H1 (cell line): ENCODE data around the gene HCST. TPM values are rescaled to one million over a fixed set of nuclear protein-coding genes. Genes with fewer than 3 reads are reported as not detected.
A peak's percentile ranks its signal among the peaks of the same experiment; 100 is the strongest.

Source experiments
- CTCF ChIA-PET: fragments of 300-600 bp; sonication (Branson Sonifier 250); formaldehyde crosslinking; loops from one replicate; lab custom pipeline; 2021; ENCODE audit not compliant: partially characterized antibody; lab: Charles Lee
- POLR2A ChIA-PET: fragments of 300-600 bp; sonication (Branson Sonifier 250); formaldehyde crosslinking; loops from one replicate; lab custom pipeline; 2021; ENCODE audit warnings: inconsistent platforms; ENCODE audit not compliant: partially characterized antibody; lab: Charles Lee
- DNase-seq, 2 experiments: peaks; one replicate each; pipeline versions ENCODE4 v3.0.0 to v3.0.0-alpha.2; 2010 to 2022; ENCODE audit warnings: low spot score in 2 of 2, low read depth in 1 of 2, mixed read lengths in 1 of 2
- FAIRE-seq: peaks from 2 replicates; lab custom pipeline; 2011; peaks lifted over from hg19 to GRCh38; lab: Jason Lieb, UNC
- H2AFZ ChIP-seq: 2 replicates; pipeline ENCODE4 v1.8.1; 2012; ENCODE audit warnings: low read length, inconsistent platforms
- H2AK5ac ChIP-seq: 2 replicates; pipeline ENCODE4 v1.6.1; 2013; ENCODE audit warnings: low read depth, low read length
- H2BK120ac ChIP-seq: replicated peaks from 2 replicates; pipeline ENCODE3; 2013; ENCODE audit warnings: low read depth, low read length, inconsistent platforms
- H2BK12ac ChIP-seq: 2 replicates; pipeline ENCODE4 v1.6.1; 2013; ENCODE audit warnings: low read depth, low read length
- H2BK15ac ChIP-seq: 2 replicates; pipeline ENCODE4 v1.6.1; 2013; ENCODE audit warnings: low read length
- H2BK20ac ChIP-seq: 2 replicates; pipeline ENCODE4 v1.6.1; 2013; ENCODE audit warnings: low read length
- H2BK5ac ChIP-seq: 2 replicates; pipeline ENCODE4 v1.6.1; 2013; ENCODE audit warnings: low read depth, low read length
- H3K14ac ChIP-seq: 2 replicates; pipeline ENCODE4 v1.6.1; 2013; ENCODE audit warnings: inconsistent platforms; ENCODE audit not compliant: insufficient read length
- H3K18ac ChIP-seq: 2 replicates; pipeline ENCODE4 v1.6.1; 2013; ENCODE audit warnings: low read length; ENCODE audit errors: extremely low read depth
- H3K23ac ChIP-seq: 2 replicates; pipeline ENCODE4 v1.6.1; 2013; ENCODE audit warnings: inconsistent platforms; ENCODE audit not compliant: insufficient read length
- H3K23me2 ChIP-seq: 2 replicates; pipeline ENCODE4 v1.6.1; 2013; ENCODE audit warnings: low read depth, low read length
- H3K27ac ChIP-seq: 2 replicates; pipeline ENCODE4 v1.6.1; 2011; ENCODE audit warnings: low read depth, low read length, inconsistent platforms
- H3K27me3 ChIP-seq, 4 experiments: replicated peaks in 1 of 4; 1 replicate in 1 of 4; 2 replicates in 3 of 4; pipeline versions ENCODE4 v1.6.1 to v1.8.1; 2011 to 2013; ENCODE audit warnings: low read length in 3 of 4, mild to moderate bottlenecking in 3 of 4, inconsistent platforms in 2 of 4, mixed read lengths in 2 of 4, moderate library complexity in 1 of 4; ENCODE audit not compliant: control insufficient read depth in 3 of 4, insufficient read depth in 3 of 4; ENCODE audit errors: extremely low read depth in 1 of 4
- H3K36me3 ChIP-seq, 4 experiments: 2 replicates each; pipeline versions ENCODE4 v1.6.1 to v1.8.1; 2011 to 2013; ENCODE audit warnings: mild to moderate bottlenecking in 4 of 4, low read length in 3 of 4, moderate library complexity in 2 of 4, control low read depth in 1 of 4, inconsistent platforms in 1 of 4; ENCODE audit not compliant: insufficient read depth in 4 of 4, control insufficient read depth in 2 of 4
- H3K4ac ChIP-seq: replicated peaks from 2 replicates; pipeline ENCODE3; 2013; ENCODE audit warnings: low read length, low read depth, mixed read lengths, inconsistent platforms; ENCODE audit not compliant: insufficient read length
- H3K4me1 ChIP-seq, 4 experiments: replicated peaks in 1 of 4; 1 replicate in 1 of 4; 2 replicates in 3 of 4; pipeline versions ENCODE4 v1.6.1 to v1.8.1; 2011 to 2013; ENCODE audit warnings: low read length in 3 of 4, inconsistent platforms in 2 of 4, mixed read lengths in 1 of 4; ENCODE audit not compliant: insufficient read depth in 4 of 4, control insufficient read depth in 3 of 4
- H3K4me2 ChIP-seq, 2 experiments: 2 replicates each; pipeline versions ENCODE4 v1.6.1 to v1.8.1; 2011 to 2013; ENCODE audit warnings: low read depth in 2 of 2, low read length in 2 of 2, control low read depth in 1 of 2, inconsistent platforms in 1 of 2, mild to moderate bottlenecking in 1 of 2; ENCODE audit not compliant: insufficient read depth in 1 of 2
- H3K4me3 ChIP-seq, 4 experiments: fragments of 200-600, 300-600 bp in 1 of 4; sonication (generic), shearing (Covaris generic), sonication (Bioruptor Twin) in 1 of 4; 2 replicates each; pipeline versions ENCODE4 v1.5.1 to v1.8.1; 2011 to 2016; ENCODE audit warnings: low read length in 4 of 4, low read depth in 3 of 4, control low read depth in 2 of 4, inconsistent platforms in 2 of 4, mild to moderate bottlenecking in 2 of 4, mixed read lengths in 1 of 4, moderate library complexity in 1 of 4; ENCODE audit not compliant: insufficient read depth in 2 of 4; ENCODE audit errors: extremely low read depth in 1 of 4
- H3K56ac ChIP-seq: replicated peaks from 2 replicates; pipeline ENCODE3; 2013; ENCODE audit warnings: low read depth, mild to moderate bottlenecking, mixed read lengths, low read length, inconsistent platforms; ENCODE audit not compliant: insufficient read length
- H3K79me1 ChIP-seq: 2 replicates; pipeline ENCODE4 v1.6.1; 2013; ENCODE audit warnings: low read depth, low read length, control low read depth
- H3K79me2 ChIP-seq, 2 experiments: 2 replicates each; pipeline versions ENCODE4 v1.6.1 to v1.8.1; 2012 to 2013; ENCODE audit warnings: low read length in 2 of 2, mild to moderate bottlenecking in 2 of 2, inconsistent platforms in 1 of 2; ENCODE audit not compliant: insufficient read depth in 2 of 2, control insufficient read depth in 1 of 2
- H3K9ac ChIP-seq, 4 experiments: replicated peaks in 1 of 4; 1 replicate in 1 of 4; 2 replicates in 3 of 4; pipeline versions ENCODE4 v1.6.1 to v1.8.1; 2011 to 2013; ENCODE audit warnings: low read depth in 3 of 4, low read length in 3 of 4, control low read depth in 2 of 4, mild to moderate bottlenecking in 2 of 4, moderate library complexity in 2 of 4, inconsistent platforms in 1 of 4; ENCODE audit errors: extremely low read depth in 1 of 4
- H3K9me3 ChIP-seq, 2 experiments: 2 replicates each; pipeline versions ENCODE4 v1.6.1 to v1.8.1; 2012 to 2013; ENCODE audit warnings: mild to moderate bottlenecking in 2 of 2, moderate library complexity in 2 of 2, control low read depth in 1 of 2, inconsistent platforms in 1 of 2, low read depth in 1 of 2, low read length in 1 of 2, mixed read lengths in 1 of 2; ENCODE audit not compliant: insufficient read depth in 2 of 2
- H4K20me1 ChIP-seq, 2 experiments: replicated peaks in 1 of 2; 2 replicates each; pipeline versions ENCODE3 to v1.8.1; 2011 to 2013; ENCODE audit warnings: inconsistent platforms in 2 of 2, low read length in 2 of 2, mild to moderate bottlenecking in 1 of 2; ENCODE audit not compliant: insufficient read depth in 2 of 2, control insufficient read depth in 1 of 2
- H4K5ac ChIP-seq: 2 replicates; pipeline ENCODE4 v1.6.1; 2013; ENCODE audit warnings: low read length, low read depth, mixed read lengths, inconsistent platforms; ENCODE audit not compliant: insufficient read length
- H4K8ac ChIP-seq: 2 replicates; pipeline ENCODE4 v1.8.0; 2013; ENCODE audit warnings: mild to moderate bottlenecking, moderate library complexity, low read length, inconsistent platforms; ENCODE audit not compliant: insufficient read depth; ENCODE audit errors: extremely low read depth
- H4K91ac ChIP-seq: replicated peaks from 2 replicates; pipeline ENCODE3; 2013; ENCODE audit warnings: low read length, mixed read lengths, inconsistent platforms; ENCODE audit not compliant: insufficient read length
- BCL11A ChIP-seq, 2 experiments: IDR thresholded peaks; one replicate each; pipeline ENCODE4 v1.6.1; 2011; ENCODE audit warnings: low read depth in 2 of 2, low read length in 2 of 2, mild to moderate bottlenecking in 2 of 2
- RAD21 ChIP-seq, 2 experiments: IDR thresholded peaks in 1 of 2; conservative IDR thresholded peaks in 1 of 2; 2 replicates each; pipeline ENCODE4 v1.6.1; 2011; ENCODE audit warnings: low read depth in 2 of 2, low read length in 2 of 2, improper control_type of control experiment in 1 of 2, inconsistent platforms in 1 of 2, mild to moderate bottlenecking in 1 of 2, moderate library complexity in 1 of 2
- WGBS, 2 experiments: shearing (Covaris generic) in 1 of 2; methylation state at CpG; one replicate each; pipeline versions ENCODE4 v1.1.6 to v1.1.7; 2013 to 2015; ENCODE audit warnings: low lambda C conversion rate in 2 of 2, mixed read lengths in 2 of 2, inconsistent platforms in 1 of 2, low coverage in 1 of 2, missing lambda C conversion rate in 1 of 2; ENCODE audit not compliant: insufficient replicate concordance in 2 of 2, insufficient coverage in 1 of 2, insufficient read length in 1 of 2; ENCODE audit errors: extremely low coverage in 1 of 2, missing lambda C conversion rate in 1 of 2; 5-methylcytosine and 5-hydroxymethylcytosine counted together
- polyA plus RNA-seq, 7 experiments: library from polyadenylated mRNA; depleted of rRNA in 3 of 7; stranded (reverse) in 5 of 7; unstranded in 2 of 7; fragments of >200 nt in 5 of 7; fragments of 200-250 nt in 2 of 7; gene quantifications; 1 replicate in 5 of 7; 2 replicates in 1 of 7; 4 replicates in 1 of 7; pipeline versions ENCODE4 v1.2.1 to v1.2.3, GENCODE V29; 2011 to 2013; ENCODE audit warnings: missing spikeins in 2 of 7, mixed read lengths in 2 of 7
- total RNA-seq: library from RNA; stranded (reverse); fragmentation: NEBNext Ultra II Directional; extraction: Animal tissue kit (Norgen Biotek cat#: 25700); gene quantifications from 2 replicates; pipeline ENCODE4 v1.2.1, GENCODE V29; 2021
- TF ChIP-seq, protein P1 (sequence below), 3 experiments: IDR thresholded peaks; 1 replicate in 2 of 3; 2 replicates in 1 of 3; pipeline versions ENCODE4 v1.5.1 to v1.6.1; 2011; ENCODE audit warnings: low read length in 3 of 3, mild to moderate bottlenecking in 3 of 3, inconsistent platforms in 2 of 3, low read depth in 1 of 3, moderate library complexity in 1 of 3; ENCODE audit not compliant: insufficient read depth in 1 of 3; ENCODE audit errors: control extremely low read depth in 1 of 3

HCST gene
- total and polyA plus RNA-seq, 2 of the 8 experiments (the other 6 are each of a cell fraction or from before 2014, with no cell fraction given) = 2.8 TPM; not detected in 1

DNA sequence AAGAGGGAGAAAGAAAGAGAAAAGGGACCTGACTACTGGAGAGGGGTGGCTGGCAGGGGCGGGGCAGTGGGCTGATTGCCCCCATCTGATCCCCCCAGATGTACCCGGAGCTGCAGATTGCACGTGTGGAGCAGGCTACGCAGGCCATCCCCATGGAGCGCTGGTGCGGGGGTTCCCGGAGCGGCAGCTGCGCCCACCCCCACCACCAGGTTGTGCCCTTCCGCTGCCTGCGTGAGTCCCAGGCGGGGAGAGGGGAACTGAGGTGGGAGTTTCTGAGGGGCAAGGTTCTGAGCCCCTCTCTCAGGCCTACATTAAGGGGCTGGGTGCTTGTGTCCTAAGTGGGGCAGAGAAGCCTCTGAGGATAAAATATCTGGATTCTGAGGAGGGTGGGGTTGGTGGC is 31.5 kb upstream of the HCST start:
- Histone ChIP-seq H2AK5ac (no peak overlapping the region), H4K8ac (no peak overlapping the region), H3K4me3 (peak overlapping the region in 1 of 4 experiments; percentile 64; a peak in 2 of 8 replicates), H3K36me3 (no peaks in the 10 kb centered on the region), H3K79me2 (no peaks in the 10 kb centered on the region), H3K23me2 (peaks cover 9% of the 10 kb centered on the region; the same call in 1 of the 2 replicates), H2AFZ (no peak overlapping the region), H4K20me1 (peaks cover 0 to 2% of the 10 kb centered on the region in 2 experiments), H3K79me1 (no peaks in the 10 kb centered on the region), H3K56ac (no peak overlapping the region), H4K5ac (no peak overlapping the region), H4K91ac (no peak overlapping the region), H2BK5ac (no peak overlapping the region), H3K14ac (no peak overlapping the region), H2BK15ac (no peak overlapping the region), H3K18ac (no peak overlapping the region; the same call in 1 of the 2 replicates), H2BK12ac (no peak overlapping the region), H3K27me3 (peaks cover 3 to 12% (median 9%) of the 10 kb centered on the region in 4 experiments), H3K23ac (no peak overlapping the region), H3K9me3 (no peaks in the 10 kb centered on the region), H3K4ac (no peak overlapping the region), H3K4me1 (peaks cover 0 to 12% (median 8%) of the 10 kb centered on the region in 4 experiments; a peak in 5 of 7 replicates), H2BK120ac (no peak overlapping the region), H3K4me2 (peak overlapping the region in 1 of 2 experiments; percentile 93), H3K9ac (no peak overlapping the region), H3K27ac (no peak overlapping the region), H2BK20ac (no peak overlapping the region)
- TF ChIP-seq, protein P1, sequence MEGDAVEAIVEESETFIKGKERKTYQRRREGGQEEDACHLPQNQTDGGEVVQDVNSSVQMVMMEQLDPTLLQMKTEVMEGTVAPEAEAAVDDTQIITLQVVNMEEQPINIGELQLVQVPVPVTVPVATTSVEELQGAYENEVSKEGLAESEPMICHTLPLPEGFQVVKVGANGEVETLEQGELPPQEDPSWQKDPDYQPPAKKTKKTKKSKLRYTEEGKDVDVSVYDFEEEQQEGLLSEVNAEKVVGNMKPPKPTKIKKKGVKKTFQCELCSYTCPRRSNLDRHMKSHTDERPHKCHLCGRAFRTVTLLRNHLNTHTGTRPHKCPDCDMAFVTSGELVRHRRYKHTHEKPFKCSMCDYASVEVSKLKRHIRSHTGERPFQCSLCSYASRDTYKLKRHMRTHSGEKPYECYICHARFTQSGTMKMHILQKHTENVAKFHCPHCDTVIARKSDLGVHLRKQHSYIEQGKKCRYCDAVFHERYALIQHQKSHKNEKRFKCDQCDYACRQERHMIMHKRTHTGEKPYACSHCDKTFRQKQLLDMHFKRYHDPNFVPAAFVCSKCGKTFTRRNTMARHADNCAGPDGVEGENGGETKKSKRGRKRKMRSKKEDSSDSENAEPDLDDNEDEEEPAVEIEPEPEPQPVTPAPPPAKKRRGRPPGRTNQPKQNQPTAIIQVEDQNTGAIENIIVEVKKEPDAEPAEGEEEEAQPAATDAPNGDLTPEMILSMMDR (IDR thresholded peaks at IDR 0.05; ENCODE audit: control extremely low read depth in 1 of 3, insufficient read depth in 1 of 3, low read depth in 1 of 3, low read length in 3 of 3) = peak in 2 of 3 experiments; percentile 54 to 69; a peak in 2 of 4 replicates
- no peak for TF ChIP-seq BCL11A (IDR thresholded peaks at IDR 0.05; ENCODE audit: low read depth in 2 of 2, low read length in 2 of 2)
- peak; percentile 38 to 49; a peak in 3 of 4 replicates for TF ChIP-seq RAD21 (IDR thresholded peaks at IDR 0.05 in 1 of 2, conservative IDR thresholded peaks at IDR 0.05 in 1 of 2; ENCODE audit: low read depth in 2 of 2, low read length in 2 of 2)
- FAIRE-seq (no peak), DNase-seq (peak in 1 of 2 experiments; percentile 67)
- ChIA-PET CTCF (interaction anchor here (0.9 to 3.2 kb wide), 14 partner anchors 10 to 376 kb away, joined by 3 to 15 read pairs (median 3); no protein-coding TSS in a partner anchor), POLR2A (interaction anchor here (1.0 to 2.6 kb wide), 8 partner anchors 10 to 362 kb away, joined by 3 to 20 read pairs (median 4); partner anchors contain the start of genes PSENEN and U2AF1L4)
- WGBS, 2 experiments = 73% methylated on average over 10 of the region's 12 CpGs; no CpG with 5 or more reads in 1 of the 2 experiments
